AG04450 (cell line): ENCODE data around the gene ECHS1. TPM values are rescaled to one million over a fixed set of nuclear protein-coding genes. Genes with fewer than 3 reads are reported as not detected.

ENCODE experiments used
- CTCF ChIA-PET: fragments of 300-600, 350-600 bp; formaldehyde crosslinking; extraction: SDS; loops from one replicate; lab custom pipeline; 2022; ENCODE audit warnings: antibody characterized with exemption, inconsistent platforms; lab: Charles Lee
- POLR2A ChIA-PET: fragments of 350-600 bp; formaldehyde crosslinking; extraction: SDS; loops from one replicate; lab custom pipeline; 2021; ENCODE audit warnings: antibody characterized with exemption, inconsistent platforms; lab: Yijun Ruan, JAX
- DNase-seq: peaks from one replicate; pipeline ENCODE4 v3.0.0-alpha.2; 2011; ENCODE audit warnings: low read depth, low spot score
- H3K27ac ChIP-seq: one replicate; pipeline ENCODE4 v1.5.1; 2012; ENCODE audit warnings: low read depth, low read length, control low read depth
- H3K27me3 ChIP-seq: one replicate; pipeline ENCODE4 v1.6.0; 2012; ENCODE audit warnings: low read length; ENCODE audit not compliant: control insufficient read depth, insufficient read depth
- H3K4me3 ChIP-seq: 2 replicates; pipeline ENCODE4 v1.5.1; 2011; ENCODE audit warnings: mild to moderate bottlenecking, low read depth, low read length, control low read depth
- H3K9me3 ChIP-seq: 2 replicates; pipeline ENCODE4 v1.5.1; 2012; ENCODE audit warnings: low read length; ENCODE audit not compliant: control insufficient read depth, insufficient read depth
- polyA minus RNA-seq: library from RNA; depleted of rRNA, polyadenylated mRNA; stranded (reverse); fragments of >200 nt; gene quantifications from 2 replicates; pipeline ENCODE4 v1.2.3, GENCODE V29; 2011; rRNA and poly(A)+ RNA removed
- polyA plus RNA-seq: library from polyadenylated mRNA; depleted of rRNA; stranded (reverse); fragments of >200 nt; gene quantifications from 2 replicates; pipeline ENCODE4 v1.2.3, GENCODE V29; 2011; rRNA removed
- TF ChIP-seq, protein P1 (sequence below): IDR thresholded peaks from 2 replicates; pipeline ENCODE4 v1.5.1; 2011; ENCODE audit warnings: low read depth, low read length, control low read depth, inconsistent platforms

Gene ECHS1
- polyA plus RNA-seq, result 56.6 and 60.9 TPM in 2 replicates
- polyA minus RNA-seq, result 38.7 and 43.0 TPM in 2 replicates

DNA sequence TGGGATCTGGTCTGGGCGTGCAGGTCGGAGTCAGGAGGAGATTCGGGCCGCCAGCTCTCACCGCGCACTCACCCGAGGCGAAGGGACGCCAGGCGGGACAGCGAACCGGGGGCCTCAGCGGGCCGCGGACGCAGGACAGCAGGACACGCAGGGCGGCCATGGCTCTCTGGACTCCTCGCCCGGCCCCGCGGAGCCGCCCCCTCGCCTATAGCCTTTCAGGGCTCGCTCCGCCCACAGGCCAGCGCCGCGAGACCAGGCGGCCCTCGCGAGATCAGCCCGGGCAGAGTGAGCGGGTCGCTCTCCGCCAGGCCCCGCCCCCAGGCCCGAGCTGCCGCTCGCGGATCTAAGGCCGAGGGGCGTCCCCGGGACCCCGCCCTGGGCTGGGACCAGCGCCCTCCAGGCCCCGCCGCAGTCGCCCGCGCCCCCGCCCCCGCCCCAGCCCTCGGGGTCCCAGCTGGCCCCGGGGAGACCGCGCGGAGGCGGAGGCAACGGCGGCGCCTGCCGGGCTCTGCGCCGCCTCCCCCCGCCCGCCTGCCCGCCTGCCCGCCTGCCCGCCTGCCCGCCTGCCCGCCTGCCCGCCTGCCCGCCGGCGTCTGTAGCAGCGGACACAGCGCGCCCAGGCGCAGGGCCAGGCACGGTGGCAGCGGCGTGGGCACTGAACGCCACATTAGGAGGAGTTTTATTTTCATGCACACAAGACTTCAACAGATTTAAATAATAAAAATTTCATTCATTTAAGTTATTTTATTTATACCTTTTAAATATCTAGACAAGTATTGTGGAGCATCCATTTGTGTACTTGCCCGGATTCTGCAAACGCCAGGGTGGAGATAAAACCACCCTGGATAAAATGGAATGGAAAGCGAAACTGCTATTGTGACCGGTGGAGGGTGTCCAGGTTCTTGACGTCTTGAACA lies at the start of gene ECHS1:
Gene ECHS1 (minus strand): TSS at position 181 of the 917 bp plus-strand sequence. CDS start 21 bp downstream, at position 160.
- peak; percentile 63 for DNase-seq
- TF ChIP-seq, protein P1, sequence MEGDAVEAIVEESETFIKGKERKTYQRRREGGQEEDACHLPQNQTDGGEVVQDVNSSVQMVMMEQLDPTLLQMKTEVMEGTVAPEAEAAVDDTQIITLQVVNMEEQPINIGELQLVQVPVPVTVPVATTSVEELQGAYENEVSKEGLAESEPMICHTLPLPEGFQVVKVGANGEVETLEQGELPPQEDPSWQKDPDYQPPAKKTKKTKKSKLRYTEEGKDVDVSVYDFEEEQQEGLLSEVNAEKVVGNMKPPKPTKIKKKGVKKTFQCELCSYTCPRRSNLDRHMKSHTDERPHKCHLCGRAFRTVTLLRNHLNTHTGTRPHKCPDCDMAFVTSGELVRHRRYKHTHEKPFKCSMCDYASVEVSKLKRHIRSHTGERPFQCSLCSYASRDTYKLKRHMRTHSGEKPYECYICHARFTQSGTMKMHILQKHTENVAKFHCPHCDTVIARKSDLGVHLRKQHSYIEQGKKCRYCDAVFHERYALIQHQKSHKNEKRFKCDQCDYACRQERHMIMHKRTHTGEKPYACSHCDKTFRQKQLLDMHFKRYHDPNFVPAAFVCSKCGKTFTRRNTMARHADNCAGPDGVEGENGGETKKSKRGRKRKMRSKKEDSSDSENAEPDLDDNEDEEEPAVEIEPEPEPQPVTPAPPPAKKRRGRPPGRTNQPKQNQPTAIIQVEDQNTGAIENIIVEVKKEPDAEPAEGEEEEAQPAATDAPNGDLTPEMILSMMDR, result no peak
- POLR2A ChIA-PET, result interaction anchor here (1.0 kb wide), 1 partner anchor 16 kb away, joined by 4 read pairs; the partner anchor contains the start of gene FUOM
- no peaks in the 10 kb centered on the region; the same call in 1 of the 2 replicates for H3K9me3 ChIP-seq
- no peak within 1 kb of the TSS for H3K27ac ChIP-seq
- H3K27me3 ChIP-seq, result no peaks in the 10 kb centered on the region
- H3K4me3 ChIP-seq, result peak within 1 kb of the TSS; percentile 89
- CTCF ChIA-PET, result no interaction called here

DNA sequence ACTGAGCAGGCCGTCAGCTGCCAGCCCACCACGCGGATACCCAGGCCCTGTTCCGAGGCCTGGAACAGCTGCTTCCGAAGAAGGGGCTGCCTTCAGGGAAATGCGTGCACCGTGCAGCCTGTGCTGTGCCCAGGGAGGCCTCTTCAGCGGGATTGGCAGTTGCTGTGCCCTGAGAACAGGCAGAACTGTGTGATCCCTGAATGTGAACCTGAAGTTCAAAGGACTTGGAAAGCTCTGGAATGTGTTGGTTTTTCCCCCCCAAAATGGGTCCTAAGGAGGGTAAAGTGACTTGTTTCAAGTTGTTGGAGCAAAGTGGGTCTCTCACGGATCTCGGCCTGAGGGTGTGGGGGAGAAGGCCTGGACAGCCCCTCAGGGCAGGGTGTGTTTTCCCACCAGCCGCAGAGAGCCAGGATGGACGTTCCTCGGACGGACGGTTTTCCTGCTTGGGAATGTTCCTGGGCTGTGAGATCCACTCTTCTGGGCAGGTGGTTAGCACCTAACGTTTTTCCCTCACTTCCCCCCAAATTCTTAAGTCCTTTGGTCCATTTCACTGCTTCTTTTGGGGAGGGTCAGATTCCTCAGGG lies 49.2 kb upstream of the ECHS1 start:
- Histone ChIP-seq H3K9me3 (no peaks in the 10 kb centered on the region; the same call in 1 of the 2 replicates), H3K27ac (no peak overlapping the region), H3K27me3 (no peaks in the 10 kb centered on the region), H3K4me3 (no peak overlapping the region)
- no peak for DNase-seq
- TF ChIP-seq, protein P1, result no peak
- ChIA-PET CTCF (no interaction called here), POLR2A (no interaction called here)

DNA sequence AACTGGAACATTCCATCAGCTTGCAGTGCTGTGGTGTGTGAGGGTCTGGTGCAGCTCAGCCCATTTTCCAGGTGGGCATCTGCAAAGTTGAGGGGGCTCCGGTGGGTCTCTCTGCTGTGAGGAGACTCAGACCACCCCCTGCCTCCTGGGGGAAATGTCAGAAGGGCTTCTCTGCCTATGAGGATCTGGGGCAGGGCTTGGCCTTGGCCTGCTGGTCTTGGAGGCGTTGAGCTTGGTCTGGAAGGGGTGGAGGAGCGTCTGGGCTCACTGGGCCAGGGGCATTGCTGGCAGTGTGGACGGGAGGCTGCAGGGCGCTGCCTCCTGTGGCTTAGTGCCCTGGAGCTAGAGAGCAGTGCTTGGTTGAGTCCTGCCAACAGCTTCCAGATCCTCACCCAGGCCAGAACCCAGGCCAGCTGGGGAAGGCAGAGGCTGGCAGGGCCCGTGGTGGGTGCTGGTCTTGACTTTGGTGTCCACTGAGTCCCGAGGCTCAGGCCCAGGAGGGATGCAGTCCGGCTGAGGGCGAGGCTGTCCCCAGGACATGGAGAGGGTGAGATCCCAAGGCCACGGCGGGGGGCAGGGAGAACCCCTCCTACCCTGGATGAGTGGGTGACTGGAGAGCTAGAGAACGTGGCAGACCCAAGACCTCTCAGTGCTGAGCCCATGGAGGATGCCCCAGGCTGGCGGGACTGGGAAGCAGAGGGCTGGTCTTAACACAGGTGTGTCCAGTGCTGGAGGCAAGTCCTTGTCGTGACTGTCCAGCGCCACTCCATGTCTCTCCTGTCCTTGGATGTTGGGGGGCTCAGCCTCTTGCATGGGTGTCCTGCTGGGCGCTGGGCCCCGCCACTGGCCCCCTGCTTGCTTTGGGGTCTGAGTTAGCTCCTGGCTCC lies 48.4 kb upstream of the ECHS1 start:
- Histone ChIP-seq H3K9me3 (no peaks in the 10 kb centered on the region; the same call in 1 of the 2 replicates), H3K4me3 (no peak overlapping the region), H3K27me3 (no peaks in the 10 kb centered on the region), H3K27ac (no peak overlapping the region)
- POLR2A ChIA-PET, result no interaction called here
- no peak for DNase-seq
- CTCF ChIA-PET, result no interaction called here
- TF ChIP-seq, protein P1, result no peak

DNA sequence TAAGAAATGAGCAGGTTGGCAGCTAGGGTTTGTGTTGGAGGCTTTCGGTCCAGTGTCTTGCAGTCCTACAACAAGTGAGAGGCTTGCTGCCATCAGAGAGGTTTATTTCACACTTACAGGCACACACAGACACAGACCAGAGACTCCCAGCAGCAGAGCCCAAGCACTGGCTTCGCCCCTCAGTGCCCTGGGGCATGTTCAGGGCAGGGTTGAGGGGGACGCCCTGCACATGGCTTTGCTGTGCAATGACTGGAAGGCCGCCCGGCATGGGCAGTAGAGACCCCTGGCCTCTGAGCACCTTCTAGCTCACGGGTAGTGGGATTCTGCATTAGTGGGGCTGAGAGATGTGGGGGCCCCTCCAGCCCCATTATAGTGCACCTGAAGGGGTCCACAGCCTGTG lies 47.4 kb upstream of the ECHS1 start:
- POLR2A ChIA-PET, result no interaction called here
- Histone ChIP-seq H3K4me3 (no peak overlapping the region), H3K27me3 (no peaks in the 10 kb centered on the region), H3K27ac (no peak overlapping the region), H3K9me3 (peaks cover 2% of the 10 kb centered on the region; the same call in 1 of the 2 replicates)
- TF ChIP-seq, protein P1, result no peak
- CTCF ChIA-PET, result no interaction called here
- no peak for DNase-seq
